ENCODE results near the gene CACNG5.

GRCh38 chr17:66842959-66843358, 8.0 kb downstream of the CACNG5 start:
- TF ChIP-seq CTCF (IDR thresholded peaks at IDR 0.05), result no peak
- no peak for TF ChIP-seq POLR2A (IDR thresholded peaks at IDR 0.05)
